ENCODE data around the gene GPR155.
"Not testable (repeated sequence)": the region's sequence is repeated elsewhere in the genome, so short reads cannot be mapped to it uniquely, and the experiment has no call there.

Gene GPR155

GRCh38 chr2:174492963-174493431 is 6.2 kb upstream of the GPR155 start:
- DNase-seq (ENCODE audit: low read depth in 2 of 2): no peak

GRCh38 chr2:174491947-174492346 is 5.1 kb upstream of the GPR155 start:
- no peak for DNase-seq (ENCODE audit: low read depth in 2 of 2)

GRCh38 chr2:174490051-174490450 is 3.2 kb upstream of the GPR155 start:
- no peak for DNase-seq (ENCODE audit: low read depth in 2 of 2)

GRCh38 chr2:174489520-174489919 is 2.7 kb upstream of the GPR155 start:
- DNase-seq (ENCODE audit: low read depth in 2 of 2): not testable (repeated sequence)

- no peak for DNase-seq (ENCODE audit: low read depth in 2 of 2)
Observed at GRCh38 chr2:174487820-174488162, 962 bp upstream of the GPR155 start.

- peak; percentile 97 for DNase-seq (ENCODE audit: low read depth in 2 of 2)
Observed at GRCh38 chr2:174487108-174487819, 435 bp upstream of the GPR155 start.

GRCh38 chr2:174485788-174486562 is 854 bp downstream of the GPR155 start:
- DNase-seq (ENCODE audit: low read depth in 2 of 2): no peak

GRCh38 chr2:174485045-174485444 is 1.8 kb downstream of the GPR155 start:
- not testable (repeated sequence) for DNase-seq (ENCODE audit: low read depth in 2 of 2)

GRCh38 chr2:174484573-174484972 is 2.3 kb downstream of the GPR155 start:
- no peak for DNase-seq (ENCODE audit: low read depth in 2 of 2)

GRCh38 chr2:174482854-174483253 is 4.0 kb downstream of the GPR155 start:
- DNase-seq (ENCODE audit: low read depth in 2 of 2): no peak

- DNase-seq (ENCODE audit: low read depth in 2 of 2): no peak
Observed at GRCh38 chr2:174477759-174478158, 9.1 kb downstream of the GPR155 start.

GRCh38 chr2:174473796-174474195 is 13.0 kb downstream of the GPR155 start:
- DNase-seq (ENCODE audit: low read depth in 2 of 2): no peak

GRCh38 chr2:174465327-174465726 is 21.5 kb downstream of the GPR155 start:
- no peak for DNase-seq (ENCODE audit: low read depth in 2 of 2)

GRCh38 chr2:174461221-174461620 is 25.6 kb downstream of the GPR155 start:
- no peak for DNase-seq (ENCODE audit: low read depth in 2 of 2)

- DNase-seq (ENCODE audit: low read depth in 2 of 2): no peak
Observed at GRCh38 chr2:174454566-174454965, 32.3 kb downstream of the GPR155 start.

GRCh38 chr2:174450021-174450816 is 36.6 kb downstream of the GPR155 start:
- no peak for DNase-seq (ENCODE audit: low read depth in 2 of 2)

GRCh38 chr2:174449033-174449432 is 37.8 kb downstream of the GPR155 start:
- DNase-seq (ENCODE audit: low read depth in 2 of 2): no peak

- DNase-seq (ENCODE audit: low read depth in 2 of 2): no peak
Observed at GRCh38 chr2:174446531-174446930, 40.3 kb downstream of the GPR155 start.

- DNase-seq (ENCODE audit: low read depth in 2 of 2): no peak
Observed at GRCh38 chr2:174445248-174445647, 41.6 kb downstream of the GPR155 start.

GRCh38 chr2:174444761-174445160 is 42.1 kb downstream of the GPR155 start:
- DNase-seq (ENCODE audit: low read depth in 2 of 2): no peak

- peak; percentile 68 for DNase-seq (ENCODE audit: low read depth in 2 of 2)
Observed at GRCh38 chr2:174442546-174443510, 44.0 kb downstream of the GPR155 start.

Measured in fibroblast of skin of left quadriceps (primary cell).